Mucosa of stomach (tissue), 1 donor: Measurements from ENCODE around the gene TRIOBP.

Experiments
- H3K27me3 ChIP-seq: one replicate; pipeline ENCODE4 v1.7.0; 2013; ENCODE audit warnings: mild to moderate bottlenecking, low read length; ENCODE audit not compliant: control insufficient read depth, insufficient read depth
- H3K36me3 ChIP-seq: one replicate; pipeline ENCODE4 v1.7.0; 2013; ENCODE audit warnings: low read length; ENCODE audit not compliant: control insufficient read depth, insufficient read depth
- H3K4me1 ChIP-seq: one replicate; pipeline ENCODE4 v1.7.0; 2013; ENCODE audit warnings: mild to moderate bottlenecking, low read length; ENCODE audit not compliant: control insufficient read depth, insufficient read depth
- H3K4me3 ChIP-seq: one replicate; pipeline ENCODE4 v1.7.0; 2013; ENCODE audit warnings: low read length
- H3K9ac ChIP-seq: one replicate; pipeline ENCODE4 v1.7.0; 2013; ENCODE audit warnings: mild to moderate bottlenecking, low read length, moderate library complexity
- H3K9me3 ChIP-seq: one replicate; pipeline ENCODE4 v1.7.0; 2013; ENCODE audit warnings: mild to moderate bottlenecking, low read length, moderate library complexity; ENCODE audit not compliant: control insufficient read depth
- donor health status: Pancreatic carcinoma.

Gene TRIOBP

GRCh38 chr22:37672920-37673455 is 23.9 kb upstream of the TRIOBP start:
- Histone ChIP-seq H3K9me3 (no peaks in the 10 kb centered on the region), H3K27me3 (no peaks in the 10 kb centered on the region), H3K9ac (no peak overlapping the region), H3K4me1 (peaks cover 37% of the 10 kb centered on the region), H3K36me3 (no peaks in the 10 kb centered on the region), H3K4me3 (no peak overlapping the region)

GRCh38 chr22:37674248-37674647 is 22.6 kb upstream of the TRIOBP start:
- Histone ChIP-seq H3K36me3 (no peaks in the 10 kb centered on the region), H3K9ac (no peak overlapping the region), H3K9me3 (no peaks in the 10 kb centered on the region), H3K27me3 (no peaks in the 10 kb centered on the region), H3K4me3 (no peak overlapping the region), H3K4me1 (peaks cover 37% of the 10 kb centered on the region)

GRCh38 chr22:37674951-37675929 is 21.6 kb upstream of the TRIOBP start, which contains the start of gene LGALS1:
Gene LGALS1 (plus strand): TSS chr22:37675636. CDS start chr22:37675703, 67 bp downstream.
- peak within 1 kb of the TSS; percentile 50 for H3K4me3 ChIP-seq
- H3K4me1 ChIP-seq = peaks cover 37% of the 10 kb centered on the region
- H3K9me3 ChIP-seq = no peaks in the 10 kb centered on the region
- no peaks in the 10 kb centered on the region for H3K36me3 ChIP-seq
- H3K27me3 ChIP-seq = no peaks in the 10 kb centered on the region
- H3K9ac ChIP-seq = peak within 1 kb of the TSS; percentile 65

GRCh38 chr22:37675930-37676735 is 20.7 kb upstream of the TRIOBP start:
- H3K36me3 ChIP-seq = no peaks in the 10 kb centered on the region
- H3K27me3 ChIP-seq = no peaks in the 10 kb centered on the region
- peak overlapping the region; percentile 65 for H3K9ac ChIP-seq
- H3K9me3 ChIP-seq = no peaks in the 10 kb centered on the region
- peaks cover 38% of the 10 kb centered on the region for H3K4me1 ChIP-seq
- peak overlapping the region; percentile 50 for H3K4me3 ChIP-seq

GRCh38 chr22:37676736-37677492 is 19.9 kb upstream of the TRIOBP start:
- Histone ChIP-seq H3K4me1 (peaks cover 45% of the 10 kb centered on the region), H3K9ac (peak overlapping the region; percentile 65), H3K36me3 (no peaks in the 10 kb centered on the region), H3K9me3 (no peaks in the 10 kb centered on the region), H3K4me3 (peak overlapping the region; percentile 41), H3K27me3 (no peaks in the 10 kb centered on the region)

- no peaks in the 10 kb centered on the region for H3K9me3 ChIP-seq
- peak overlapping the region; percentile 41 for H3K4me3 ChIP-seq
- no peaks in the 10 kb centered on the region for H3K27me3 ChIP-seq
- no peaks in the 10 kb centered on the region for H3K36me3 ChIP-seq
- peaks cover 45% of the 10 kb centered on the region for H3K4me1 ChIP-seq
- H3K9ac ChIP-seq = peak overlapping the region; percentile 65
These were observed 19.3 kb upstream of the TRIOBP start for GRCh38 chr22:37677493-37677974.

GRCh38 chr22:37678372-37678771 is 18.5 kb upstream of the TRIOBP start:
- no peak overlapping the region for H3K4me3 ChIP-seq
- peaks cover 42% of the 10 kb centered on the region for H3K4me1 ChIP-seq
- no peak overlapping the region for H3K9ac ChIP-seq
- H3K9me3 ChIP-seq = no peaks in the 10 kb centered on the region
- no peaks in the 10 kb centered on the region for H3K36me3 ChIP-seq
- no peaks in the 10 kb centered on the region for H3K27me3 ChIP-seq

GRCh38 chr22:37679670-37680069 is 17.2 kb upstream of the TRIOBP start:
- H3K4me3 ChIP-seq = no peak overlapping the region
- H3K4me1 ChIP-seq = peaks cover 37% of the 10 kb centered on the region
- no peaks in the 10 kb centered on the region for H3K36me3 ChIP-seq
- H3K27me3 ChIP-seq = no peaks in the 10 kb centered on the region
- H3K9me3 ChIP-seq = no peaks in the 10 kb centered on the region
- H3K9ac ChIP-seq = no peak overlapping the region

- Histone ChIP-seq H3K9me3 (no peaks in the 10 kb centered on the region), H3K9ac (no peak overlapping the region), H3K4me3 (no peak overlapping the region), H3K27me3 (no peaks in the 10 kb centered on the region), H3K4me1 (peaks cover 30% of the 10 kb centered on the region), H3K36me3 (no peaks in the 10 kb centered on the region)
These were observed 16.5 kb upstream of the TRIOBP start for GRCh38 chr22:37680191-37680851.

GRCh38 chr22:37681001-37681424 is 15.8 kb upstream of the TRIOBP start:
- no peaks in the 10 kb centered on the region for H3K36me3 ChIP-seq
- H3K27me3 ChIP-seq = no peaks in the 10 kb centered on the region
- peaks cover 29% of the 10 kb centered on the region for H3K4me1 ChIP-seq
- H3K9ac ChIP-seq = no peak overlapping the region
- no peak overlapping the region for H3K4me3 ChIP-seq
- no peaks in the 10 kb centered on the region for H3K9me3 ChIP-seq

GRCh38 chr22:37681556-37682049 is 15.2 kb upstream of the TRIOBP start:
- H3K27me3 ChIP-seq = no peaks in the 10 kb centered on the region
- peaks cover 26% of the 10 kb centered on the region for H3K4me1 ChIP-seq
- no peak overlapping the region for H3K4me3 ChIP-seq
- H3K36me3 ChIP-seq = no peaks in the 10 kb centered on the region
- no peaks in the 10 kb centered on the region for H3K9me3 ChIP-seq
- H3K9ac ChIP-seq = no peak overlapping the region
